CD4-positive, alpha-beta T cell treated with Interleukin-6 for 4 hours (primary cell): Measurements from ENCODE around the gene PHF21A.
"Not testable (repeated sequence)": the region's sequence is repeated elsewhere in the genome, so short reads cannot be mapped to it uniquely, and the experiment has no call there.

Experiments
- DNase-seq: peaks from one replicate; pipeline ENCODE4 v3.0.0-alpha.2; 2020; ENCODE audit warnings: mixed read lengths

The PHF21A gene

DNA sequence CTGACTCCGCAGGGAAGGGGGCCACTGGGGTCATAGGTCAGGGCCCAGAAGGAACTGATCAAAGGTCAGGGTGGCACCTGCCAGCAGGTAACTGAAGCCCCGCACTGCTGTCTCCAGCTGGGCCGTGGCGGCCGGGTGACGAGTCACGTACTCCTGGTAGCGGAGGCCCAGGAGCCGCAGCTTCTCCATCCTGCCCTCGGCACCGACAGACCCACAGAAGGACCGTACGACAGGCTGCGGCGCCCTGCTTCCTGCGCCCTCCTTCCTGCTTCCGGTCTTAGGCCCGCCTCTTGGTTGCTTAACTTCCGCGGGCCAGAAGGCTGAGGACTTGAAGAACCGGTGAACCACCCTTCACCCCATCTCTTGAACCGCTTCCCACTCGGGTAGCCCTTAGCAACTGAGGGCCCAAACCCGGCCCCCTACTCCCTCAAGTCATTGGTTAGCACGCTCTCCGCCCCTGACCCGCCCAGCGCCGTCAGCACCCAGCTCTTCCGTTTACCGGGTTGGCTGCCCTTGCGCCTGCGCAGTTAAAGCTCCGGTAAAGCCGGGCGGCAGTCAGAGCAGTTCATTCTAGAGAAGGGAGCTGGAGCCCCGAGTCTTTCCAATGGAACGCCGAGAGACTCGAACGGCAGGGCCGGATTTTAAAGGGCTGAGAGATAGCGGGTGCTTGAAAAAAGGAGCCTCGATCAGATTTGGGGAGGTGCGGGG lies 203.5 kb downstream of the PHF21A start, which contains the start of gene PEX16:
Gene PEX16, minus strand, starts transcription at position 255 of the 708 bp plus-strand sequence. Its CDS starts 66 bp downstream, at position 189.
- DNase-seq = peak; percentile 98

DNA sequence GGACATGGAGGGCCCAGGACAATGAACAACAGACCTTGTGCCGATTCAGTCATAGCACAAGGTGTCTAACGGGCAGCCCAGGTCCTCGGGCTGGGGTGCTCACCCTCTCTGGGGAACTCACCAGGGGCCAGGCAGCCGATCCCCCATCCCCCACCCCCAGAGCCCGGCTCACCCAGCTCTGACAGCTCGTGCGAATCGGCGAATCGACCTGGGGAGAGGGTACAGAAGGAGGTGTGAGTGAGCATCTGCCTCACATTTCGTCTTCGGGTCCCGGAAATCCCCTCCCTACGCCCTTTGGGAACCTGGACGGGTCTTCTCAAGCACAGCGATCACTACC lies 204.0 kb downstream of the PHF21A start:
- DNase-seq = no peak

DNA sequence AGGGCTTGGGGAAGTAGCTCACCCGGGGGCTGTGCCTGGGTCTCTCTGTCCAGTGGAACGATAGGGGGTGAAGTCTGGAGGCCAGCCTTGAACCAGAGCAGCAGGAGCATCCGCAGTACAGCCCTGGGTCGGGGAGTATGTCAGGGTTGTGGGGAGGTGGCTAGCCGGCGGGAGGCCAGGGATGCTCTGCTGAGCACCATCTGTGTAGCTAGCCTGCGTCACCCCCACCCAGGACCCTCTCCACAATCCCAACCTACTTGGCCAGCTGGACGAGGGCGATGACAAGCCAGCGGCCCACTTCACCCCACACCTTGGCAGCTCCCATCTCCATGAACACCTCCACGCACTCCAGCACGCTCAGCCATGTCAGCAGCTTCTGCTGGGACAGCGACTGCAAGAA lies 205.8 kb downstream of the PHF21A start:
- DNase-seq = no peak

DNA sequence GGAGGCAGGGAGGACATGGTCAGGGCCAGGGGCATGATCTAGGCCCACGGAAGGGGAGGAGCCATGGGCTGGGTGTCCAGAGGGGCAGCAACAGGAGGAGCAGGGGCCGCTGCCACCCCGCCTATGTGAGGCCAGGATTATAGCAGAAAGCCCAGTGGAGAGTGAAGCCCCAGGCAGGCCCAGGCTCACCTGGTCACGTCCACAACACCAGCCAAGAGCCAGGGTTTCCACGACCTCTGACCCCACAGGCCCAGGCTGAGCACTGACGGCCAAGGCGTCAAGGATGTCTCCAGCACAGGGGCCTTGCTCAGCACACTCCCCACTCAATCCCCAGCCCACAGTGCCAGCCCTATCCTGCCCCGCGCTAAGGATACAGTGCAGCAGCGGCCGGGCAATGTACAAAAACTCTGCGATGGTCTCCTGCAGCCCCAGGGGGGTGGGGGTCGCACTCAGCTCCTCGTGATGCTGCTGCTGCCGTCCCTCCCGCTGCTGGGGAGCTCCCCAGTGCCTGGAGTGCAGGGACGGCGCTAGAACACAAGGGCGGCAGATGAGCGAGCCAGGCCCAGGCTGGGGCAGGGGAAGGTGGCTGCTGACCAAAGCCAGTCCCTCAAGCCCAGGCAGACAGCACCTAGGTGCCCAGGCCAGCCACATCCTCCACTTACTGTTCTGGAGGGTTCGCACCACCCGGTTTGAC lies 207.2 kb downstream of the PHF21A start:
- DNase-seq = no peak

DNA sequence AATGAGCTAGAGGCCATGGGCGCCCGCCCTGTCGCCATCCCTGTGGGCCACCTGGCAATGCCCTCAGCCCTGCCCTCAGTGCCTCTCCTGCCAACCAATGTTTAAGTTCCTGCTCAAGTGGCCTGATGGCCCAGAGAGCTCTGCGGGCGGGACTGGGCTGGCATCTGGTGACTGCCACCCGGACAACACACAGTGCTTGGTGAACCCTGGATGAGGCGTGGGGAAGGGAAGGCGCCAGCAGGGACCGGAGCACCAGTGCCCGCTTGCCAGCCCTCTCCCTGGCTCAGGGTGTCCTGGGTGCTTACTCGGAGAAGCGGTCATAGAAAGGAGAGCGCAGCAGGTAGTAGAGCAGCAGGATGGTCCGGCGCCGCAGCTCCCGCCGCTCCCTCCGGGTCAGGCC lies 207.7 kb downstream of the PHF21A start:
- no peak for DNase-seq

DNA sequence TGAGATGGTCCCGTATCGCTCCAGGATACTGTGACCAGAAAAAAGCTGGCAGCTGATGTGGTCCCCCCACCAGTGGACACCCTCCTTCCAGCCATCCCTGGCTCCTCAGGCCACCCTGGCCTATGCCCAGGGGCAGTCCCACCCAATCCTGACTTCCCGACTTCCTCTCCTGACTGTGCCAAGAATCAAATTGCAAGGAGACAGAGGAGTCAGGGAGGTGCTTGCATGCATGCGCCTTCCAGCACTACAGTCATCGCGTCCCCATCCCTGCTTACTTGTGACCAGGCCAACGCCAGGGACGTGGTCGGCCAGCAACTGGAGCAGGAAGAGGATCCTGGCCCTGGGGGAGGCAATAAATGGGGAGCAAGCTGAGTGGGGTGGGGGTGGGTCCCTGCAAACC lies 210.6 kb downstream of the PHF21A start:
- DNase-seq = no peak

DNA sequence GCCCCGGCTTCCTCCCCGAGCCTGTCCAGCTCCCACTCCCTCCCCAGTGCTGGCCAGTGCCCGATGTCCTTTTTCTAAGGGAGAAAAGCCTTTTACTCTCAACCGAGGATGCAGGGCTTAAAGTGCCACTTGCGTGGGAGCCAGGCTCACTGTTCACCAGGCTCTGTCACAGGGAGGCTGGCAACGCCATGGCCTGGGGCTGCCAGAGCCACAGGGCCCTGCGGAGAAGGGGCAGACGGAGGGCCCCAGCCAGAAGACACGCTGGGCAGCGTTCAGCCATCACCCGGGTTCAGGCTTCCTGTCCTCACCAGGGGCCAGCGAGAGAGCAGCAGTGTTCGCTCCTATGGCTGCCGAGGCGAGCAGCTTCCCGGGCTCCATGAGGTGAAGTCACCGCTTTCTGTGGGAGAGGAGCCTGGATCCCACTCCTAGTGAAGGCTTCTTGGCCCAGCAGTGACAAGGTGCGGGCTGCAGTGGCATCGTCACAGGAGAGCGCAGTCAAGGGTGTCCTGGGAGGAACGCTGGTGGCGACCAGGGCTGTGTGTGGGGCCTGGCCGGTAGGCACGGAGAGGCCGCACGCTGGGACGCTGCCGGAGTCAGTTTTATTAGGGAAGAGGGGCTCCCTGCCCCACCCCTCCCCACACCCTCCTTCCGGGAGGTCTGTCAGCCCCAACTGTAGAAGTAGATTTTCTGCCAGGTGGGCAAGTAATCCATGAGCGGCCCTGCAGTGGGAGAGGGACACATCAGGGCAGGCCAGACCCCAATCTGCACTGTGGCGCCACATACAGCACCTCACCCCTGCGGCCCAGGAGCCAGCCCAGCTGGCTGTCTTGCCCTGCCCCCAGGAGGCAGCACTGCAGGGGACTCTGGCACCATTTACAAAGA lies 211.4 kb downstream of the PHF21A start:
- DNase-seq = no peak

DNA sequence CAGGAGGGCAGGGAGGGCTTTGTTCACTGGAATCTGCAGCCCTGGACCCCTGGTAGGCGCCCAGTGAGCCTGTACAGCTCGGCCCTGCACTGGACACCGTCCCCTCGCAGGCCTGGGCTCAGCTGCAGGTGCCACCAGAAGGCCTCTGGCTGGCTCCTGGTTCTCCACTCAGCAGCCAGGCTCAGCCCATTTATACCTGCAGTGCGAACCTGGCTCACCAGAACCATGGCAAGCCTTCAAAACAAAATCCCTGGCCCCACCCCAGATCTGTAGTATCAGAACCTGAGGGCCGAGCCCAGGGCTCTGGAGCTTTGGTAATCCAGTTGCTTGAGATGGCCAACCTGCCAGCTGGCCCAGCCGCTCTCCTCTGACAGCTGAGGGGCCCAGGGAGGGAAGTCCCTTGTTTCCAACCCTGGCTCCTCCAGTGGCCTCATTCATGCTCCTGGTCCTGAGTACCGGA lies 213.3 kb downstream of the PHF21A start:
- DNase-seq = peak; percentile 2

DNA sequence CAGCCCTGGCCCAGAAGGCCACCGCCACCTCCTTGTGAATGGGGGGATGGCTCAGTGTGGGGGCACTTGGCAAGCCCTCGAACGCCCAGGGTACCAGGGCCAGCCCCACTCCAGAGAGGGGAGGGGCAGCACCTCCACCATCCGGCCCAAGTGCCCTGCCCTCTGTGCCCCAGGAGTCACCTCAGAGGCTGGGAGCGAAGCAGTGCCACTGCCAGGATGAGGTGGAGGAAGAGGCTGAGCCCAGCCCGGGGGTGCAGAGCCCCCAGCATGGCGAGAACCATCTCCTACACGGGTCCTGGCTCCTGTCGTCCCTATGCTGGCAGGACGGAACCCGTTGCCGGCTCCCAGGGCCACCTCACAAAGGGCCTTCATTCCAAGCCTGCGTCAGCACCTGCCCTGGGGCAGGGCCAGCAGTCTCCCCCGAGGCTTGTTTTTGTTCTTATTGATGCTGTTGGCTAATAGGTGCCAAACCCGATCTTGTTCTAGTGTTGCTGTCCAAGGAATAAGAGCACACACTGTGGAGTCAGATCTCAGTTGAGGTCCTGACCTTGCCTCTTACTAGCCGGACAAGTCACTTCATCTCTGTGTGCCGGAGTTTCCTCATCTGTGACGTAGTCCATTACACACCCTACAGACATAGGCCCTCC lies 214.2 kb downstream of the PHF21A start, which contains the start of gene FREY1:
Gene FREY1, minus strand, starts transcription at position 307 of the 647 bp plus-strand sequence. Its CDS starts 26 bp downstream, at position 281.
- DNase-seq = peak; percentile 0

DNA sequence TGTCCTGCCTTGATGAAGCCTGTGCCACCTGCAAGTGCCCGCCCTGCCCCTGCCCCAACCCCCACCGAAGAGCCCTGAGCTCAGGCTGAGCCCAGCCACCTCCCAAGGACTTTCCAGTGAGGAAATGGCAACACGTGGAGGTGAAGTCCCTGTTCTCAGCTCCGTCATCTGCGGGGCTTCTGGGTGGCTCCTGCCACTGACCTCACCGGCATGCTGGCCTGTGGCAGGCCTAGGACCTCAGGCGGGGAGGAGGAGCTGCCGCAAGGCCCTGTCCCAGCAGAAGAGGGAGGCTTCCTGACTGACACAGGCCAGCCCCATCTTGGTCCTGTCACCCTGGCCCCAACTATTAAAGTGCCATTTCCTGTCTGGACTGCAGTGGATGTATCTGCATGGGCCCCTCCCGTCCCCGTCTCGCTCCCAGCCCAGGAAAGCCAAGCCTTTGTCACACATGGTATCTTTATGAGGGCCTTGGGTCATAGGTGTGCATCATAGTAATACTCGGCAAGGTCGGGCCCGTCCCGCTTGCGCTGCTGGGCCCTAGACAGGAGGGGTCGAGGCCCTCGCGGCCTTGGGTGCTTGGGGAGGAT lies 215.1 kb downstream of the PHF21A start:
- no peak for DNase-seq

DNA sequence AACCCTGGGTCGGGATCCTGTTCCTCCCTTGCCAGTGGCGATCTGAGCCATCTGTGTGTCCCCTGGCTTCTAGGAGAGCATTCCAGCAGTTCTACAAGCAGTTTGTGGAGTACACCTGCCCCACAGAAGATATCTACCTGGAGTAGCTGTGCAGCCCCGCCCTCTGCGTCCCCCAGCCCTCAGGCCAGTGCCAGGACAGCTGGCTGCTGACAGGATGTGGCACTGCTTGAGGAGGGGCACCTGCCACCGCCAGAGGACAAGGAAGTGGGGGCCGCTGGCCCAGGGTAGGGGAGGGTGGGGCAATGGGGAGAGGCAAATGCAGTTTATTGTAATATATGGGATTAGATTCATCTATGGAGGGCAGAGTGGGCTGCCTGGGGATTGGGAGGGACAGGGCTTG lies 215.7 kb downstream of the PHF21A start:
- DNase-seq = not testable (repeated sequence)

DNA sequence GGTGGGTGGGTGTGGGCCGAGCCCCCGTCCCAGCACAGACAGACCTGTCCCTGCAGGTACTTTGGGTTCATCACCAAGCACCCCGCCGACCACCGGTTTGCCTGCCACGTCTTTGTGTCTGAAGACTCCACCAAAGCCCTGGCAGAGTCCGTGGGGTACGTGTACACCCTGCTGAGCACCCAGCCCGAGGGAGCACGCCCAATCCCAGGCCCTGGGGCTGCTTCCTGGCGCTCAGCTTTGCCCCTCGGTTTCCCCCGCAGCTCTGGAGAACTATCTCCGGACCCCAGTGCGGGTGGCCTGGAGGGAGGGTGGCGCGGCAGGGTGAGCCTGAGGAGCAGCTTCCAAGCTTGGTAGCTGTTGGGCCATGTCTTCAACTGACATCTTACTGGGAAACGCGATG lies 216.2 kb downstream of the PHF21A start:
- peak; percentile 0 for DNase-seq

DNA sequence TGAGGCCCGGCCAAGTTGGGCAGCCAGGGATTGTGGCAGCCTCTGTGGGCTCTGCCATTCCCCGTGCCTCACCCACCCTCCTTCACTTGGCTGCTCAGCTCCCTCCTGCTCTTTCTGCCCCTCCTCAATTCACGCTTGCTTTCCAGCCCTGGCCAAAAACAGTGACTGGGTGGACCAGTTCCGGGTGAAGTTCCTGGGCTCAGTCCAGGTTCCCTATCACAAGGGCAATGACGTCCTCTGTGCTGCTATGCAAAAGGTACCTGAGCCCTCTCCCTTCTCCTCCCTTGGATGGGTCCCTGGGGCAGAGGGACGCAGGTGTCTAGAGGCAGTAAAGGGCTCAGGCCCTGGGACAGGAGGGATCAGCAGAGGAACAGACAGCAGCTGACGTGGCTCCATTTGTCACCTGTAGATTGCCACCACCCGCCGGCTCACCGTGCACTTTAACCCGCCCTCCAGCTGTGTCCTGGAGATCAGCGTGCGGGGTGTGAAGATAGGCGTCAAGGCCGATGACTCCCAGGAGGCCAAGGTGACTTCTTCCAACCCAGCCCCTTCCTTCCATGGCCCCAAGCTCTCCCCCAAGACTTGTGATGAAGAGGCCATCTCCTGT lies 216.8 kb downstream of the PHF21A start:
- DNase-seq = peak; percentile 0

DNA sequence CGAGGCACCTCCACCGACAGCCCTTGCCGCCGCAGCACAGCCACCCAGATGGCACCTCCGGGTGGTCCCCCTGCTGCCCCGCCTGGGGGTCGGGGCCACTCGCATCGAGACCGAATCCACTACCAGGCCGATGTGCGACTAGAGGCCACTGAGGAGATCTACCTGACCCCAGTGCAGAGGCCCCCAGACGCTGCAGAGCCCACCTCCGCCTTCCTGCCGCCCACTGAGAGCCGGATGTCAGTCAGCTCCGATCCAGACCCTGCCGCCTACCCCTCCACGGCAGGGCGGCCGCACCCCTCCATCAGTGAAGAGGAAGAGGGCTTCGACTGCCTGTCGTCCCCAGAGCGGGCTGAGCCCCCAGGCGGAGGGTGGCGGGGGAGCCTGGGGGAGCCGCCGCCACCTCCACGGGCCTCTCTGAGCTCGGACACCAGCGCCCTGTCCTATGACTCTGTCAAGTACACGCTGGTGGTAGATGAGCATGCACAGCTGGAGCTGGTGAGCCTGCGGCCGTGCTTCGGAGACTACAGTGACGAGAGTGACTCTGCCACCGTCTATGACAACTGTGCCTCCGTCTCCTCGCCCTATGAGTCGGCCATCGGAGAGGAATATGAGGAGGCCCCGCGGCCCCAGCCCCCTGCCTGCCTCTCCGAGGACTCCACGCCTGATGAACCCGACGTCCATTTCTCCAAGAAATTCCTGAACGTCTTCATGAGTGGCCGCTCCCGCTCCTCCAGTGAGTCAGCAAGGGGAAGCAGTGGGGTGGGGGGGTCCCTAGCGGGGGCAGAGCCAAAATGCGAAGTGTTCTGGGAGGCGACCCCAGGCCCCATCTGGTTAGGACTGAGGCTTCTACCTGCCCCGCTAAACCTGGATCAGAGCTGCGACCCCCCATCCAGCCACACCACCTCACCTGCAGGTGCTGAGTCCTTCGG lies 218.5 kb downstream of the PHF21A start:
- no peak for DNase-seq

DNA sequence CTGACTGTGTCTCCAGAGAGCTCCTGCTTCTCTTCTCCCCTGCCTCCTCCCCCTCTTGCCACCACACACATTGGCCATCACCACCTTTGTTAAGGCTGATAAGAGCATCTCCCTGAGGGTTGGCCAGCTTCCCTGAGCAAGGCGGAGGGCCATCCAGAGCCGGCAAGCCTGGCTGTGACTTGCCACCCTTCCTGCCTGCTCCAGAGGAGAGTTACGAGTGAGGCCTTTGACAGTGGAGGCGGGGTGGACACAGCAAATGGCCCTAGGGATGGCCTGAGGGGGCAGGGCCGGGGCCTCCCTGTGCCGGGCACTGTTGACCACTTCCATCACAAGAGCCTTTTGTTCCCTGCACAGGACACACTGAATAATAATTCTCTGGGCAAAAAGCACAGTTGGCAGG lies 219.6 kb downstream of the PHF21A start:
- DNase-seq = no peak

DNA sequence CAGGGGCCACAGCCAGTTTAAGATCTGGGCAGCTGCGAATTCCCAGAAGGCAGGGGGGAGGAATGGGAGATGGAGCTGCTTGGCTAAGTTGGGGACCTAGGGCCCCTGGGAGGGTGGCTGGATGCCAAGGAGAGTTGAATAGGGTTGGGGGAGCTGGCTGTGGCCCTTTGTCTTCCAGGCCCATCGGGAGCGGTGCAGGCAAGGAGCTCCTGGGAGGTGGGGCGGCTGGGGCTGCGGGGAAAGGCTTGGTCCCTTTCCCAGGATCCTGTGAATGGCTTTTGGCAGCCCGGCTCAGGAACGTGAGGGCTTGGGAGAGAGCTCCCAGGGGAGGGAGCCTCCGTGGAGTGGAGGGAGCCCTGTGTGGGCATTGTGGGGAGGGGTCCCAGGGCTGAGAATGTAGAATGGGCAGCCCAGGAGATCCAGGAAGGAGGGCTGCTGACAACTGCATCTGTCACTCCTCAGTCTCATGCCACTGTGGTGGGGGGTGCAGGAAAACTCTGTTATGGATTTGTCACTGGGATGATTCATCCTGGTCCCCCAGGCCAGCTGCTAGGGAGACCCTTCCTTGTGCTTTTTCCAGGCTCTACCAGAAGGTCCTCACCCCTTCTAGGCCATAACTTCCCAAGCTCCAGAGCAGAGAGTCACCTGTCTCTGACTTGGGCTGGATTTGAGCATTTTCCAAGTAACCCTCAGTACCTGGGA lies 220.2 kb downstream of the PHF21A start:
- DNase-seq = no peak

DNA sequence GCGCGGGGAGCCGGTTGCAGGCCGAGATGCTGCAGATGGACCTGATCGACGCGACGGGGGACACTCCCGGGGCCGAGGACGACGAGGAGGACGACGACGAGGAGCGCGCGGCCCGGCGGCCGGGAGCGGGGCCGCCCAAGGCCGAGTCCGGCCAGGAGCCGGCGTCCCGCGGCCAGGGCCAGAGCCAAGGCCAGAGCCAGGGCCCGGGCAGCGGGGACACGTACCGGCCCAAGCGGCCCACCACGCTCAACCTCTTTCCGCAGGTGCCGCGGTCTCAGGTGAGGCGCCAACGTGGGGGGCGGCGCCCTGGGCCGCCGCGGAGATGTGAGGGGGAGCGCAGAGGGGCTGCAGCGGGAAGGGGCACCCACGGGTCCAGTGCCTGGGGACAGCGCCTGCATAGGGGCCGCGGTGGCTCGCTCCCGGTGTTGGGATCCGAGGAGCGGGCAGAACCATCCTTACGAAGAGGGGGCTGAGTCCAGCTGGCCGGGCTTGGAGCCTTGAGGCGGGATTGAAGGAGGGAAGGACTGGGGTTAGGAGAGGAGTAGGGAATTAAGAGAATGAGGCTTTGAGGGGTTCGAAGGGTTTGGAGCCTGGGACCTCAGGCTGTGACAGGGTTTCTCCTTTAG lies 221.0 kb downstream of the PHF21A start:
- DNase-seq = not testable (repeated sequence)

DNA sequence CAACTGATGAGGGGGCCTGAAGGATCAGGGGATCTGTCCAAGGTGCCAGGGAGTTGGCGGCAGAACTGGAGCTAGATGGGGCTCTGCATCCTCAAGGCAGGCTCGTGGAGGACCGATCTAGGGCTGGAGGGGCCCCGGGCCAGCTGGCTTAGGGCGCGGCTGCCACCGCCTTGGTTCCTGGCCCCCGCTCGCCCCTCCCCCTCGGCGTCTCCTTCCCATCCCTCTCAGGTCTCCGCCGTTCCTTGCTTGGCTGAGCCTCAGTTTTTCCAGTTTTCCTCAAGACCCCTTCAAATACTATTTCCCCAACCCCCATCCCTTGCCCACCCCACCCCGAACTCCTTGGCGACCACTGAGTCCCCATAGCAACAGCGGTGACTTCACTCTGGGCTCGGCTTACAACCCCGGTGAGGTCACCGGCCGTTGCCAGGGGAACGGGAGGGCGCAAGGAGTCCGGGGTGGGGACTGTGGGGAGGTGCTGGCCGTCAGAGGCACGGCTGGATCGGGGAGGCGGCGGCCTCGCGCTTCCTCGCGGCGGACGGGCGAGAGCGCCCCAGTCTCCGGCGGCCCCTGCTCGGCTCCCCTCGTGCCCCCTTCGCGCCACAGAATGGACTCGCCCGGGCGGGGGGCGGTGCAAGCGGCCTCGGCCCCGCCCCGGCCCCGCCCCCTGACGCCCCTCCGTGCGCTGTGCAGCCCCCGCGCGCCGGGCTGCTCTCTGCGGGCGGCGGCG lies 221.6 kb downstream of the PHF21A start:
- peak; percentile 61 for DNase-seq

DNA sequence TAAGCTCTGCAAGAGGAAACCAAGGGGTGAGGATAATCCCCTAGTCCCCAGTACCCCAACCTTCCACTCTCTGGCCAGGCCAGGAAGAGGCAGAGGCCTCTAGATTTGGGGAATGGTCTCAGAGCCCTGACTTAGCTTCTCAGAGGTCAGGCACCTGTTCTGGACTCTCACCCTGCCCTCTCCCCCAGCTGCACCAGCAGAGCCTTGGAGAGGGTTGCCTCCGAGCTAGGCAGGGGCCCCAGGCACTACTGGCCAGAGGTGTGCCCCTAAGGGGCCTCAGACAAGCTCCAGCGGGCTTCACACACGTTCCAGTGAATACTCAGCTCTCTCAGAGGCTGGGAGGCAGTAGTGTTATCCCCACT lies 222.2 kb downstream of the PHF21A start:
- DNase-seq = no peak
